T-helper 22 cell (primary cell): ENCODE data around the gene CSRP3.
"Not testable (repeated sequence)": the region's sequence is repeated elsewhere in the genome, so short reads cannot be mapped to it uniquely, and the experiment has no call there.

Experiments used
- DNase-seq: peaks from one replicate; pipeline ENCODE4 v3.0.0-alpha.2; 2020; ENCODE audit warnings: low read depth

Gene CSRP3

GRCh38 chr11:19185516-19186052, 16.2 kb downstream of the CSRP3 start:
- no peak for DNase-seq

DNA sequence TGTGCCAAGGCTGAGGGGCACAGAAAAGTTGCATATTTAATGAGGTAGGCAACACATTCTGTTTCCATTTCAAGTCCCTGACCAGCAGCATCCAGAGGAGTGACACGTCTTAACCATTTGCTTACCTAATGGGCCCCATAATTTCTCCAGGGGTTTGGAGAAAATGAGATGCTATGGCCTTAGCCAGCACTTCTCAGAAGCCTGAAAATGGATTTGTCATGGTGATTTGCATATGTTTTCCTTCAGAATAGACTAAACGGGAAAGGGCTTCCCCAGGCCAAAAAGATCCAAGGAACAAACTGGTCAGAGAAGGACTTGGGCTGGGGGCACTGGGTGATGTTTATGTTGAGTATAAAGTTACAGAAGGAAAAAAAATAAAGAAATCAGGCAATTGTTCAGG, 16.7 kb downstream of the CSRP3 start:
- no peak for DNase-seq

- DNase-seq: no peak
Measured at GRCh38 chr11:19183646-19184045, 18.1 kb downstream of the CSRP3 start.

DNA sequence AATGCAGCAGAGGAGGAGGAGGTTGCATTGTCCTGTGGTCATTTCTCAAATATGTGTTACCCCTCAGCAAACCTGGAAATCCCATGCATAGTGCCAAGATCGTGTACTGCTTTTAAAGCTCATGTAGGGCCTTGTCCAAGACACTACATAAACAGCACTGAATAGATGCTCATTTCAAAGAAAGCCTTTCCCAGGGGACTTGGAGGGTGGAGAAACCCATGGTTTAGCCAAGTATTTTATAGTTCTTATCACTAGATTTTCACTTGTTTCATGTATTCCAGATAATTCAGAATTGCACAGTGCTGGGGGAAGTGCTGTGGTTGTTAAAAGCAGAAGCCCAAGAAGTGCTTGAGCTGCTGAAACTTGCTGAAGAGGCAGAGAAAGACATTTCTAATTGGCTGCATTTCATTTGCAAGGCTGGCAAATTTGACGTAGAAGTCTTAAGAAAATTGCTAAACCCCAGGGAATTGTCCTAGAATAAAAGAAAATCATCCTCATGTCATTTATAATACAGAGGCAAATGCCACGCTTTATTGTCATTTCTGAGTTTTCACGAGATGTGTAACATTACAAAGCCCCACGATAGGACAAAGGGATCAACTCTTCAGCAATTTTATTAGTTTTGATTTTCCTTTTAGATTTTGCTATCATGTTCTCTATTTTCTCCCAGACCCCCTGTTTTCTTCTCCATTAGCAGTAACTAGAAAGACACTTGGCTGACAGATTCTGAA, 20.1 kb downstream of the CSRP3 start:
- no peak for DNase-seq

DNA sequence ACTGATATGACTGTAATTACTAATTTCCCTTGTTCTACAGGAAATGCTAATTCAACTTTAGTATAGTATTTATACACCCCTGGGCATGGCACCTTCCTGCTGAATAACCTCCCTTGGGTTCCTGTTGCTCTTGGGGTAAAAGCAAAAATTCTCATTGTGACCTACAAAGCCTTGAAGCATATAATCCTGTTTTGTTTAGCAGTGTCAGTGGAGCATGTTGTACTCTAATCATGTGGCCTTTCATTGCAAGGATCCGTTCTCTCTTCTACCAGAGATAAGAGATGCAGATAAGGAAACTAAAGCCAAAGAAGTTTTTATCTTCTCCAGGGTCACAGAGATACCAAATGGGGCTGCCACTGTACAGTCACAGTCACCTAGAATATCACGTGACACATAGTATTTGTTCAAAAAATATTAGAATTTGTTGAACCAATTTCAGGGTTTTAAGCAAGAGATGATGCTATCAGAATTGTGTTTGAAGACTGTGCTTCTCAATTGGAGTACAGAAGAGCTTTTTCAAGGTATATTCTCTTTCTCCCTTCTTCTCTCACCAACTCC, 25.1 kb downstream of the CSRP3 start:
- no peak for DNase-seq

GRCh38 chr11:19173964-19174638, 27.7 kb downstream of the CSRP3 start:
- DNase-seq: no peak

- DNase-seq: no peak
Measured at GRCh38 chr11:19173004-19173689, 28.6 kb downstream of the CSRP3 start.

DNA sequence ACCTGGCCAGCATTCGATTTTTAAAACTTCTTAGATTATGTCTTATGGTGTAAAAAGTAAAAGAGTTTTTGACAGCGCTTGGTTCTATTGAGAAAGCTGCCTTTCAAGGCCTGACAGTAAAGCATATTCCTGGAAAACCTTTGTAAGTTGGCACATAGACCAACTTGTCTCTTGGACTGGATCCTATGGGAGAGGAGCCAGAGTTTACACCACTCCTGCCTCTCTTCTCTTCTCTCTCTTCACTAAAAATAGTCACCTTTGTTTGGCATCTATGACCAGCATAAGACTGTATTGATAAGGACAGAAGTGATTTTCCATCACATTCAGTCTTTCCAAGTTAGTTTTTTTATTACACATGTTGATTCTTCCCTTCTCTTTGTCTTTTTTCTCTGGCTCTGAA, 33.7 kb downstream of the CSRP3 start:
- DNase-seq: no peak

DNA sequence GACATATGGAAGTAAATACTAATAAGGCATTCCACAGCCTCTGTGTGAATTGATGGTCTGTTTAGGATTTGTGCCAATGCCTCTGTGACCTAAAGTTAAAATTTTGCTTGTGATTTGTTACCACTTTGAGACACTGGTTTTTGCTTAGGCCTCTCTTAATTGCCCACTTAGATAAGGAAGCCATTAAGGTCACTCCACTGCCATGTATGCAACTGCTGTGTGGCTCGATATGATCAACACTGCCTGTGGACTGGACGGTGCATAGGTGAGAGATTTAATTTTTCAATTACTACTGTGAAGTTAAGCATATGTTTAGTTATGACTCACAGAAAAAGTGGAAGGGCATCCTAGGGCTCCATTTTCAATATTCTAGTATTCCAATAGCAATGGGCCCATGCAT, 36.9 kb downstream of the CSRP3 start:
- no peak for DNase-seq

GRCh38 chr11:19164230-19164855, 37.4 kb downstream of the CSRP3 start:
- DNase-seq: no peak

DNA sequence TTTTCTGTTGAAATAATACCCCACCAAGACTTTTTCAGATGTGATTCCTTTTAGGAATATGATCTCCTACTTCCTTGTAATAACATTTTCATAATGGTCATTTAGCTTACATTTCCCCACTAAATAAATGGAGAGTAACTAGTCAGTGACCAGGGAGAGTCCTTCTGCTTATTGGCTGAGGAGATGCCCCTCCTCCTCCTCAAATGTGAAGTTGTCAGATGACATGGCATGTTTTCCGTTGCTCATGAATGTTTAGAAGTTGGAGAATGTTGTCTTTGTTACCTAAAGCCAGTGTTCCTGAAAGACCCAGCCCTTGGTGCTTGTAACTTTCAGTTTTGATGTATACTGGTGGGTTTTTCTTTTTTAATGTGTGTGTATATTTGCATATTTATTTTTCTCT, 38.2 kb downstream of the CSRP3 start:
- no peak for DNase-seq

DNA sequence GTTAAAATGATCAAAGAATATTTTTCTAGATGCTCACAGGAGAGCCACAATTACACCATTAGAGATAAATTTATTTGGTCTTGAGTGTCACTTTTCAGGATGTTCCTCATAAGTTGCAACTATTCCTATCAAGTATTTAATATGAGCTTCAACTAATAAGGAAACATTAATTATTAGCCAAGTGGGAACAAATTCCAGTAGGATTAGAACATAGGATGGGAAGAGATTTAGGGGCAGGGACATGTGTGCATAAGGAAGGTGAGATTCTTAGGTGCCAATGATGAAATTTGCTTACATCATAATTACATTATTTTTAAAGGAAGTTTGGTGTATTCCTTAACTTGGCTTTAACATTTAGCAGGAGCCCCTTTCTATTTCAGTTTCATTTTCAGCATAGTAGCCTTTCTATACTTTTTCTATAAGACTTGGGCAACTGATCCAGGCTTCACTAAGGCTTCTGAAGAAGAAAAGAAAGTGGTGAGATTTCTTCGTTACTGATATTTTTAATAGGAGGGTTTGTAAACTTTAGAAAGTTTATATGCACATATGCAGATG, 38.8 kb downstream of the CSRP3 start:
- no peak for DNase-seq

- no peak for DNase-seq
Measured at GRCh38 chr11:19161651-19162050, 40.1 kb downstream of the CSRP3 start.

GRCh38 chr11:19160847-19161246, 40.9 kb downstream of the CSRP3 start:
- no peak for DNase-seq

GRCh38 chr11:19156892-19157291, 44.9 kb downstream of the CSRP3 start:
- no peak for DNase-seq

DNA sequence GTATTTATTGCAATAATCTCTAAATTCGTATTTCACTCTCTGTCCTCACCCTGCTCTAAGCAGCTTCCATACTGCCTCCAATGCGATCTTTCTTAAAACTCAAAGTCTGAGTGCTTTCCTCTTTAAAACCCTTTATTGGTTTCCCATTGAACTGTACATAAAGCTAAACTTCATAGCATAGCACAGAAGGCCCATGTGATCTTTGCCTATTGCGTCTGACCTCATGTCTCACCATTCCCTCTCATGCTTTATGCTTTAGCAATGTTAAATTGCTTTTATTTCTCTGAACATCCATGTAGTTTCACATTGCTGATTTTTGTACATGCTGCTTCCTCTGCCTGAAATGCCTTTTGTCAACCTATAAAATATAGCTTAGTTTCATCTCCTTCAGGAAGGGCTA, 56.5 kb downstream of the CSRP3 start:
- DNase-seq: no peak

- DNase-seq: not testable (repeated sequence)
Measured at GRCh38 chr11:19136884-19137283, 64.9 kb downstream of the CSRP3 start.

DNA sequence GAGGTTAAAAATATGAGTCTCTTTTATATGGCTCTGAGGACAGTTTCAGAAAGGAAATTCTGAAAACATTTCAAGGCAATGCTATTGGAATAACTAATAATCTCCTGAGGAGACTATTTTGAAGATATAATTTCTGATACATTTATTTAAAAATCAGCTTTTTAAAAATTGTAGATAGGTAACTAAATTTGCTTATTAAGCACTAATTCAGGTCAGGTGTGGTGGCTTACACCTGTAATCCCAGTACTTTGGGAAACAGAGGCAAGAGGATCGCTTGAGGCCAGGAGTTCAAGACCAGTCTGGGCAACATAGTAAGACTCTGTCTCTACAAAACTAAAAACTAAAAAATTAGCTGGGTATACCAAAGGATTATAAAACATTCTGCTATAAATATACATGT, 67.8 kb downstream of the CSRP3 start:
- DNase-seq: no peak
